HUES64 (cell line): Measurements from ENCODE around the gene FLCN.
"Not testable (repeated sequence)": the region's sequence is repeated elsewhere in the genome, so short reads cannot be mapped to it uniquely, and the experiment has no call there.

Experiments
- H3K27ac ChIP-seq: 2 replicates; pipeline ENCODE4 v1.7.0; 2013; ENCODE audit warnings: low read depth, low read length, inconsistent platforms
- H3K27me3 ChIP-seq: 2 replicates; pipeline ENCODE4 v1.6.1; 2013; ENCODE audit warnings: mild to moderate bottlenecking, low read length; ENCODE audit not compliant: insufficient read depth
- H3K36me3 ChIP-seq: 2 replicates; pipeline ENCODE4 v1.6.1; 2013; ENCODE audit warnings: mild to moderate bottlenecking, low read length; ENCODE audit not compliant: insufficient read depth
- H3K4me1 ChIP-seq: 2 replicates; pipeline ENCODE4 v1.6.1; 2013; ENCODE audit warnings: mild to moderate bottlenecking, low read length, moderate library complexity; ENCODE audit not compliant: insufficient read depth
- H3K4me3 ChIP-seq: 2 replicates; pipeline ENCODE4 v1.5.1; 2013; ENCODE audit warnings: mild to moderate bottlenecking, low read length, moderate library complexity
- H3K9ac ChIP-seq: 2 replicates; pipeline ENCODE4 v1.6.1; 2013; ENCODE audit warnings: mild to moderate bottlenecking, low read depth, low read length
- H3K9me3 ChIP-seq: 2 replicates; pipeline ENCODE4 v1.6.1; 2013; ENCODE audit warnings: low read depth, low read length; ENCODE audit not compliant: insufficient read depth
- WGBS: fragments of 150-250, 120-280 bp; methylation state at CpG from one replicate; pipeline ENCODE4 v1.1.7; 2013; ENCODE audit warnings: missing lambda C conversion rate; 5-methylcytosine and 5-hydroxymethylcytosine counted together

Gene FLCN

GRCh38 chr17:17196776-17197175 lies 40.2 kb downstream of the FLCN start:
- Histone ChIP-seq H3K4me3 (no peak overlapping the region), H3K9ac (no peak overlapping the region), H3K9me3 (no peaks in the 10 kb centered on the region), H3K4me1 (no peaks in the 10 kb centered on the region), H3K27me3 (no peaks in the 10 kb centered on the region), H3K36me3 (no peaks in the 10 kb centered on the region), H3K27ac (no peak overlapping the region)

- H3K27me3 ChIP-seq, H3K27ac ChIP-seq, H3K36me3 ChIP-seq, H3K9me3 ChIP-seq, H3K4me1 ChIP-seq, H3K9ac ChIP-seq, H3K4me3 ChIP-seq: not testable (repeated sequence)
- 92% methylated on average over 5 of the region's 5 CpGs for WGBS
These were observed 41.5 kb downstream of the FLCN start for GRCh38 chr17:17195466-17195865.

- Histone ChIP-seq H3K27me3 (no peaks in the 10 kb centered on the region), H3K27ac (no peak overlapping the region), H3K9ac (no peak overlapping the region), H3K4me1 (no peaks in the 10 kb centered on the region), H3K4me3 (no peak overlapping the region), H3K9me3 (no peaks in the 10 kb centered on the region), H3K36me3 (no peaks in the 10 kb centered on the region)
- 64% methylated on average over 10 of the region's 10 CpGs for WGBS
These were observed 45.0 kb downstream of the FLCN start for GRCh38 chr17:17191961-17192381.

- Histone ChIP-seq H3K4me1 (no peaks in the 10 kb centered on the region), H3K27me3 (no peaks in the 10 kb centered on the region), H3K9me3 (no peaks in the 10 kb centered on the region), H3K9ac (no peak overlapping the region), H3K27ac (no peak overlapping the region), H3K36me3 (no peaks in the 10 kb centered on the region), H3K4me3 (no peak overlapping the region)
- WGBS = 75% methylated on average over 11 of the region's 11 CpGs
These were observed 45.6 kb downstream of the FLCN start for GRCh38 chr17:17191346-17191792.

GRCh38 chr17:17190188-17190587 lies 46.8 kb downstream of the FLCN start:
- WGBS = 92% methylated on average over 7 of the region's 7 CpGs
- H3K9ac ChIP-seq = no peak overlapping the region
- no peak overlapping the region for H3K27ac ChIP-seq
- no peak overlapping the region for H3K4me3 ChIP-seq
- no peaks in the 10 kb centered on the region for H3K4me1 ChIP-seq
- no peaks in the 10 kb centered on the region for H3K27me3 ChIP-seq
- H3K36me3 ChIP-seq = no peaks in the 10 kb centered on the region
- H3K9me3 ChIP-seq = no peaks in the 10 kb centered on the region

GRCh38 chr17:17189559-17189958 lies 47.4 kb downstream of the FLCN start:
- no peak overlapping the region for H3K4me3 ChIP-seq
- no peaks in the 10 kb centered on the region for H3K9me3 ChIP-seq
- no peak overlapping the region for H3K27ac ChIP-seq
- 52% methylated on average over 4 of the region's 4 CpGs for whole genome bisulfite sequencing
- no peaks in the 10 kb centered on the region for H3K4me1 ChIP-seq
- no peaks in the 10 kb centered on the region for H3K27me3 ChIP-seq
- no peak overlapping the region for H3K9ac ChIP-seq
- no peaks in the 10 kb centered on the region for H3K36me3 ChIP-seq

GRCh38 chr17:17188586-17188985 lies 48.4 kb downstream of the FLCN start:
- H3K9ac ChIP-seq = no peak overlapping the region
- no peak overlapping the region for H3K27ac ChIP-seq
- no peaks in the 10 kb centered on the region for H3K9me3 ChIP-seq
- H3K27me3 ChIP-seq = no peaks in the 10 kb centered on the region
- H3K4me1 ChIP-seq = no peaks in the 10 kb centered on the region
- no peak overlapping the region for H3K4me3 ChIP-seq
- 0 out of 2 replicates have a peak, but pooled peaks cover 6% of the 10 kb centered on the region for H3K36me3 ChIP-seq
- 96% methylated on average over 4 of the region's 4 CpGs for WGBS

- no peaks in the 10 kb centered on the region for H3K4me1 ChIP-seq
- no peaks in the 10 kb centered on the region for H3K27me3 ChIP-seq
- WGBS = 88% methylated on average over 14 of the region's 14 CpGs
- peaks cover 19% of the 10 kb centered on the region; the same call in 1 of the 2 replicates for H3K36me3 ChIP-seq
- H3K9ac ChIP-seq = no peak overlapping the region
- H3K4me3 ChIP-seq = no peak overlapping the region
- H3K9me3 ChIP-seq = no peaks in the 10 kb centered on the region
- no peak overlapping the region for H3K27ac ChIP-seq
These were observed 50.1 kb downstream of the FLCN start for GRCh38 chr17:17186551-17187505.

GRCh38 chr17:17186051-17186450 lies 50.9 kb downstream of the FLCN start:
- Histone ChIP-seq H3K9ac (no peak overlapping the region), H3K4me1 (no peaks in the 10 kb centered on the region), H3K9me3 (no peaks in the 10 kb centered on the region), H3K4me3 (no peak overlapping the region), H3K36me3 (peaks cover 26% of the 10 kb centered on the region), H3K27me3 (no peaks in the 10 kb centered on the region), H3K27ac (no peak overlapping the region)
- WGBS = 88% methylated on average over 3 of the region's 3 CpGs

- not testable (repeated sequence) for H3K9me3 ChIP-seq, H3K9ac ChIP-seq, H3K27ac ChIP-seq, H3K4me3 ChIP-seq, H3K4me1 ChIP-seq, H3K27me3 ChIP-seq
- peaks cover 35% of the 10 kb centered on the region for H3K36me3 ChIP-seq
- WGBS = 83% methylated on average over 13 of the region's 13 CpGs
These were observed 51.8 kb downstream of the FLCN start for GRCh38 chr17:17184985-17185757.

- H3K9ac ChIP-seq = no peak overlapping the region
- H3K9me3 ChIP-seq = no peaks in the 10 kb centered on the region
- H3K27ac ChIP-seq = no peak overlapping the region
- no peaks in the 10 kb centered on the region for H3K4me1 ChIP-seq
- 95% methylated on average over 4 of the region's 4 CpGs for WGBS
- H3K27me3 ChIP-seq = no peaks in the 10 kb centered on the region
- peaks cover 46% of the 10 kb centered on the region for H3K36me3 ChIP-seq
- H3K4me3 ChIP-seq = no peak overlapping the region
These were observed 53.2 kb downstream of the FLCN start for GRCh38 chr17:17183744-17184143.
